Astrocyte (in vitro differentiated cells and primary cell): ENCODE measurements around the gene RNU6-1. TPM values are rescaled to one million over a fixed set of nuclear protein-coding genes. Genes with fewer than 3 reads are reported as not detected.

Source experiments
- DNase-seq: peaks from one replicate; pipeline ENCODE4 v3.0.0-alpha.2; 2010; ENCODE audit warnings: low read depth
- FAIRE-seq: peaks from 2 replicates; lab custom pipeline; 2011; peaks lifted over from hg19 to GRCh38; lab: Jason Lieb, UNC
- H2AFZ ChIP-seq: 2 replicates; pipeline ENCODE4 v1.6.0; 2012; ENCODE audit warnings: low read depth, low read length, inconsistent platforms
- H3K27ac ChIP-seq: 2 replicates; pipeline ENCODE4 v1.5.1; 2011; ENCODE audit warnings: low read depth, low read length, inconsistent platforms
- H3K27me3 ChIP-seq: 2 replicates; pipeline ENCODE4 v1.6.0; 2011; ENCODE audit warnings: low read length, inconsistent platforms; ENCODE audit not compliant: insufficient read depth
- H3K36me3 ChIP-seq: 2 replicates; pipeline ENCODE4 v1.5.1; 2011; ENCODE audit warnings: low read length, inconsistent platforms; ENCODE audit not compliant: insufficient read depth
- H3K4me1 ChIP-seq: 2 replicates; pipeline ENCODE4 v1.5.1; 2011; ENCODE audit warnings: low read length, inconsistent platforms; ENCODE audit not compliant: insufficient read depth
- H3K4me2 ChIP-seq: 2 replicates; pipeline ENCODE4 v1.6.0; 2012; ENCODE audit warnings: low read length, inconsistent platforms
- H3K4me3 ChIP-seq: 2 replicates; pipeline ENCODE4 v1.5.1; 2011; ENCODE audit warnings: low read depth, mild to moderate bottlenecking, low read length, inconsistent platforms; ENCODE audit not compliant: insufficient read depth
- H3K79me2 ChIP-seq: 2 replicates; pipeline ENCODE4 v1.6.0; 2012; ENCODE audit warnings: mild to moderate bottlenecking, low read length, inconsistent platforms; ENCODE audit not compliant: insufficient read depth
- H3K9ac ChIP-seq: 2 replicates; pipeline ENCODE4 v1.6.0; 2012; ENCODE audit warnings: mild to moderate bottlenecking, low read length, inconsistent platforms
- H3K9me3 ChIP-seq: 2 replicates; pipeline ENCODE4 v1.5.1; 2012; ENCODE audit warnings: low read depth, mild to moderate bottlenecking, low read length, inconsistent platforms; ENCODE audit not compliant: insufficient read depth
- H4K20me1 ChIP-seq: 2 replicates; pipeline ENCODE4 v1.6.0; 2012; ENCODE audit warnings: low read length, inconsistent platforms; ENCODE audit not compliant: insufficient read depth
- H3K27ac Mint-ChIP-seq: one replicate; pipeline ENCODE4 v1.8.0; 2021; ENCODE audit warnings: mild to moderate bottlenecking, mixed read lengths; ENCODE audit not compliant: unreplicated experiment
- H3K27me3 Mint-ChIP-seq: one replicate; pipeline ENCODE4 v1.8.0; 2021; ENCODE audit warnings: low read depth, mixed read lengths; ENCODE audit not compliant: unreplicated experiment
- H3K36me3 Mint-ChIP-seq: one replicate; pipeline ENCODE4 v1.8.0; 2021; ENCODE audit warnings: low read depth, mixed read lengths; ENCODE audit not compliant: unreplicated experiment
- H3K4me1 Mint-ChIP-seq: one replicate; pipeline ENCODE4 v1.8.0; 2021; ENCODE audit warnings: low read depth, mixed read lengths; ENCODE audit not compliant: unreplicated experiment
- H3K4me3 Mint-ChIP-seq: one replicate; pipeline ENCODE4 v1.8.0; 2021; ENCODE audit warnings: mild to moderate bottlenecking, moderate library complexity, mixed read lengths; ENCODE audit not compliant: unreplicated experiment
- H3K9me3 Mint-ChIP-seq: one replicate; pipeline ENCODE4 v1.8.0; 2021; ENCODE audit warnings: mild to moderate bottlenecking, mixed read lengths; ENCODE audit not compliant: unreplicated experiment
- CTCF ChIP-seq: IDR thresholded peaks from 2 replicates; pipeline ENCODE4 v1.5.1; 2011; ENCODE audit warnings: low read depth, mild to moderate bottlenecking, inconsistent platforms, low read length, moderate library complexity; ENCODE audit not compliant: insufficient read depth
- EZH2 ChIP-seq: IDR thresholded peaks from 2 replicates; pipeline ENCODE4 v1.6.1; 2012; ENCODE audit warnings: mild to moderate bottlenecking, low read length, inconsistent platforms; ENCODE audit not compliant: insufficient read depth
- total RNA-seq: library from RNA; stranded (reverse); gene quantifications from 2 replicates; pipeline ENCODE4 v1.2.1, GENCODE V29; 2021

Gene RNU6-1
- total RNA-seq, 1 donor from 2014 or later = not detected

GRCh38 chr15:67796196-67797127, 43.4 kb downstream of the RNU6-1 start:
- Mint-ChIP-seq H3K27ac (no peak overlapping the region), H3K27me3 (no peaks in the 10 kb centered on the region), H3K36me3 (peaks cover 15% of the 10 kb centered on the region), H3K4me1 (peaks cover 2% of the 10 kb centered on the region), H3K4me3 (no peak overlapping the region), H3K9me3 (peaks cover 1% of the 10 kb centered on the region)
- H3K4me3 ChIP-seq = no peak overlapping the region
- H2AFZ ChIP-seq = no peak overlapping the region
- no peak overlapping the region for H3K27ac ChIP-seq
- TF ChIP-seq EZH2 = no peak
- no peak for TF ChIP-seq CTCF
- H3K4me2 ChIP-seq = no peak overlapping the region
- H3K9ac ChIP-seq = no peak overlapping the region
- no peaks in the 10 kb centered on the region for H3K36me3 ChIP-seq
- H4K20me1 ChIP-seq = no peaks in the 10 kb centered on the region
- no peak for FAIRE-seq
- H3K27me3 ChIP-seq = no peaks in the 10 kb centered on the region
- DNase-seq = no peak
- H3K9me3 ChIP-seq = peaks cover 3% of the 10 kb centered on the region
- peaks cover 4% of the 10 kb centered on the region for H3K4me1 ChIP-seq
- H3K79me2 ChIP-seq = no peaks in the 10 kb centered on the region

- Histone ChIP-seq H3K79me2 (no peaks in the 10 kb centered on the region), H3K4me1 (peaks cover 4% of the 10 kb centered on the region)
- no peak for FAIRE-seq
Observed at GRCh38 chr15:67794832-67795574, 44.8 kb downstream of the RNU6-1 start.

More at GRCh38 chr15:67794832-67795574, 44.8 kb downstream of the RNU6-1 start:
- no peak for TF ChIP-seq EZH2
- no peak for TF ChIP-seq CTCF
- Histone ChIP-seq H2AFZ (no peak overlapping the region), H3K36me3 (no peaks in the 10 kb centered on the region), H3K4me3 (no peak overlapping the region), H3K9me3 (peaks cover 3% of the 10 kb centered on the region), H3K27ac (no peak overlapping the region), H3K4me2 (no peak overlapping the region), H3K9ac (no peak overlapping the region), H3K27me3 (no peaks in the 10 kb centered on the region), H4K20me1 (no peaks in the 10 kb centered on the region)
- Mint-ChIP-seq H3K9me3 (peaks cover 1% of the 10 kb centered on the region), H3K4me1 (peaks cover 2% of the 10 kb centered on the region), H3K27me3 (no peaks in the 10 kb centered on the region), H3K36me3 (peaks cover 15% of the 10 kb centered on the region), H3K27ac (no peak overlapping the region), H3K4me3 (no peak overlapping the region)
- no peak for DNase-seq
